GM18951 (cell line): ENCODE results near the gene CCDC148.
"Not testable (repeated sequence)": the region's sequence is repeated elsewhere in the genome, so short reads cannot be mapped to it uniquely, and the experiment has no call there.

Experiments used
- POLR2A ChIP-seq: IDR thresholded peaks from 4 replicates; pipeline ENCODE4 v1.6.1; 2011; ENCODE audit warnings: mild to moderate bottlenecking; ENCODE audit not compliant: insufficient read length, insufficient read depth; ENCODE audit errors: extremely low read depth
- in situ Hi-C: fragments of 300-500 bp; cut with MboI; formaldehyde crosslinking; loops from one replicate; pipeline ENCODE4 v1.12.0; 2022; ENCODE audit warnings: low sequenced_read_pairs, mixed read lengths, inconsistent platforms; ENCODE audit not compliant: unreplicated experiment

The CCDC148 gene

GRCh38 chr2:158467248-158467647 lies 10.7 kb upstream of the CCDC148 start:
- TF ChIP-seq POLR2A = no peak
- in situ Hi-C loops = no loop called here

DNA sequence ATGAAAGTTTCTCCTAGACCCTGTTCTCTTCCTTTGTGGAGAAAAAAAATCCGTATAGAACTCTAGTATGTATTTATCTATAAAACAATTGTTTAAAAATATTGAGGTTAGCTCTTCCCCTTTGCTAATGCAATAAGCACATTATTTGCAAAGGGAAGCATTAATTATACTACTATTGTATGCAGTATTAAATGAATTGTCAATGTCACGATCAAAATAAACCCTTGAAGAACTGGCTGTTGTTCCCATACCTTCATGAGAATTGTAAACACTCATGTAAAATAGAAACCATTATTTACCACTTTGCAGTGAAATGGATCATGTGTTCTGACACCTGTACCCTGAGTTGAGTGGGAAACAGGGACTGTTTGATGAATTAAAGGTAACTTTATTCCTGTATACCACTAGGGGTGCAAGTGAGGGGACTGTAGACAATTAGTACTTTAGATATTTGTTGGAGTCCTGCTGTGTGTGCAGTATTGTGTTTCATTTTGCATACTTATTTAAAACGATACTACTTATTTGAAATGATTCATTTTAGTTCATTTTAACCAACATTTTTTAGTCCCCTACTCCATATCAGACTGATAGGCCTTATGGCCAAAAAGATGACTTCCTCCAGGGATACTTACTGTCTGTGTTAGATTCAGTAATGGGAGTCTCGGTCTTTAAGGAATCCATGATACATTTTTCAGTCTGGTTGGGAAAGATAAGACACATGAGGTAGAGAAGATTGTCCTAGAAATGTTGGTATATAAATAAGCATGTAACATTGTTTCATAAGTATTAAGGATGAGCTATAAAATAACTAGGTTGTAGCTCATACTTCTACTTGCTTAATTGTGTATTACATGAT lies 8.1 kb upstream of the CCDC148 start:
- in situ Hi-C loops = no loop called here
- TF ChIP-seq POLR2A = no peak

DNA sequence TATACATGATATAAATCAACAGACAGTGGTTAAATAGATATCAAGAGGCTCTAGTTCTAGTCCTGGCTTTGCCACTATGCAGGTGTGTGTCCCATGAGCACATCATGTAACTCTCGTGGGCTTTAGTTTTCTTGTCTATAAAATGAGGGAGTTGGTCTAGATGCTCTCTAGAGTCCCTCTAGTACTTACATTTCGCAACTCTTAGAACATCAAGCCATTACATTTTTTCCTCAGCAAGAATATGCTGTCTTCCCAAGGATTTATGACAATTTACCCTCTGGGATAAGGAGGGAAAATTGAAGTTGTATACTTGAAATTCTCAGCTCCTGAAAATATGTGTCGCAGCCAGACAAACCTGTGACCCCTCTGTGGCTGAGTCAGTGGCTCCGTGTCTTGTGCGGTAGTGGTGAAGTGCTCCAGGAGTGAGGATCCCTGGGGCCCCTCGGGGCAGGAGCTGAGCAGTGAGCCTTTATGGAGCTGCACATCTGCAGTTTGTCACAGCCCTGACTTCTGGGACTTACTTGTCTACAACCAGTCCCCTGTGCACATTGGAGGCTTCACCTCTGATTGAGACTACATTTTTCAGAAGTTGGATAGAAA lies 7.0 kb upstream of the CCDC148 start:
- in situ Hi-C loops = no loop called here
- no peak for TF ChIP-seq POLR2A

DNA sequence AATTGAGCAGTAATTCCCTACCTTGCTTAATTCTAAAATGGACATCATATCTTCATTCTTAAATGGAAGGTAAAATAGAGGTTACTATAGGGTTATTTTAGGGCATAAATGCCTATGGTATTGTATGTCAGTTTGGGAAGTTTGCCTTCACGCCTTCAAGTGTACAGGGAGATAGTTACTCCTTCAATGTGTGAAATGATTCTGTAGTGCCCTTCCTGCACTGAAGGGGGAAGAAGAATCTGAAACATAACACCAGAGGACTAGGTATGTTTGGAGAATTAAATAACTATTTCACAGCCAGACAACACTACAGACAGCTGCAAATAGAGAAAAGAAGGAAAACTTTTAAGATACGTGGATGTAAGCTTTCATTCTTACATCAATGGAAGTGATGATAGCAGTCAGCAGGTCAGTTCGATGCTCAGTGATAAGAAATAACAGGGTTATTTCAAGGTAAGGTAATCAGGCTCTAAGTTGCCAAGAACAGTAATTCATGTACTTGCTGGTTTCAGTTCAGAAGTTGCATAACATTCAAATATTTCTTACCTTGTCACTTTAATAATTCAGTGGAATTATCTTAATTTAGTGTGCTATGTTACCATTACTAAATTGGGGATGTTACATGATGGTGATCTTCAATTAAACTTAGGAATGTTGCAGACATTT lies 4.2 kb upstream of the CCDC148 start:
- in situ Hi-C loops = no loop called here
- TF ChIP-seq POLR2A = no peak

GRCh38 chr2:158459161-158460003 lies 2.8 kb upstream of the CCDC148 start:
- no peak for TF ChIP-seq POLR2A

DNA sequence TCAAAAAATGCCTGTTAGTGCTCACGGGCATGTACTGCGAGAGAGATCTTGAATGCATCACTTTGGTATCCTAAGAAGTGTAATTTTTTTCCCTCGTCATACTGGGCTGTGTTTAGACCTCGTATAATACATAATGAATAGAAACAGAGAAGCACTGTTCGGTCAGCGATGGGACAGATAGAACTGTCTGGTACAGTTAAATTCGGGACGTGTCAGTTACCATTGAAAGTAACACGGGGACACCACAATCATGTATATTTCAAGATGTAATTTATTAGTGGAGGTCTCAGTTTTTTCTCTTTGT lies 2.0 kb upstream of the CCDC148 start:
- in situ Hi-C loops = no loop called here
- no peak for TF ChIP-seq POLR2A

More at GRCh38 chr2:158459161-158460003, 2.8 kb upstream of the CCDC148 start:
- in situ Hi-C loops = no loop called here

GRCh38 chr2:158457826-158458616 lies 1.5 kb upstream of the CCDC148 start:
- TF ChIP-seq POLR2A = no peak
- in situ Hi-C loops = no loop called here

DNA sequence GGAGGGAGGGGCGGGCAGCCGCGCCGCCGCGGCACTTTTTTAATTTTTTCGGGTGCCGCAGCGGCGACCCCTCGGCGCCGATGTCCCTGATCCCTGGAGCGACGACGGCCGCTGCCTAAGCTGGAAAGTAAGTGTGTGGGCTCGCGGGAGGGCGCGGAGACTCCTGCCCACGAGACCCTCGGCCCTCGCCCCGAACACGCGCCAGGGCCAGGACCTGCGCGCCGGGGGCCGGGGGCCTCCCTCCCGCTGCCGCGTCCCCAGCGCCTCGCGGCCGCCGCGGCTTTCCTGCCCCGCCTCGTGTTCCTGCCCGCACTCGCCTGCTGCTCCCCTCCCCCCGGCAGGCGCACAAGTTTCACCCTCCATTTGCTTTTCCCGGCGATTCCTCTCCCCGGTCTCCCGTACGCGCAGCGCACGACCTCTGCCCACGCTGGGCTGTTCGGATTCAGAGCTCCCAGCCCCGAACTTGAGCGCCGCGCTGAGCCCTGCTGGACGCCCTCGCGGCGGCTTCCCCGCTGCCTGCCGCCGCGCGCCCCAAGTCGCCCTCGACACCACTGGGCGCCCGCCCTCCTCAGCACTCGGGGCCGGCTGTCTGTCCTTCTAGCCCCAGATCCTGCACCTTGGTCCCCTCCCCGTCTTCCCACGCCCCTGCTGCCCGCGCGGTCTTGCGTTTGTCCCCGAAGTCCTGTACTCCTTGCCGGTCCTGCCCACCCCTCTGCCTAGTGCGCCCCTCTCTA lies 706 bp upstream of the CCDC148 start:
- in situ Hi-C loops = no loop called here
- TF ChIP-seq POLR2A = no peak

- no peak for TF ChIP-seq POLR2A
- in situ Hi-C loops = no loop called here
These were observed 12.9 kb downstream of the CCDC148 start for GRCh38 chr2:158443606-158444005.

GRCh38 chr2:158439062-158439461 lies 17.5 kb downstream of the CCDC148 start:
- in situ Hi-C loops = not testable (repeated sequence)

GRCh38 chr2:158433716-158434115 lies 22.8 kb downstream of the CCDC148 start:
- in situ Hi-C loops = not testable (repeated sequence)

GRCh38 chr2:158432117-158432516 lies 24.4 kb downstream of the CCDC148 start:
- TF ChIP-seq POLR2A = no peak
- in situ Hi-C loops = no loop called here
